H1 (cell line): ENCODE measurements around the gene PSMD6. TPM values are rescaled to one million over a fixed set of nuclear protein-coding genes. Genes with fewer than 3 reads are reported as not detected.
A peak's percentile ranks its signal among the peaks of the same experiment; 100 is the strongest.

Experiments used
- CTCF ChIA-PET: fragments of 300-600 bp; sonication (Branson Sonifier 250); formaldehyde crosslinking; loops from one replicate; lab custom pipeline; 2021; ENCODE audit not compliant: partially characterized antibody; lab: Charles Lee
- POLR2A ChIA-PET: fragments of 300-600 bp; sonication (Branson Sonifier 250); formaldehyde crosslinking; loops from one replicate; lab custom pipeline; 2021; ENCODE audit warnings: inconsistent platforms; ENCODE audit not compliant: partially characterized antibody; lab: Charles Lee
- DNase-seq, 2 experiments: peaks; one replicate each; pipeline versions ENCODE4 v3.0.0 to v3.0.0-alpha.2; 2010 to 2022; ENCODE audit warnings: low spot score in 2 of 2, low read depth in 1 of 2, mixed read lengths in 1 of 2
- FAIRE-seq: peaks from 2 replicates; lab custom pipeline; 2011; peaks lifted over from hg19 to GRCh38; lab: Jason Lieb, UNC
- H2AFZ ChIP-seq: 2 replicates; pipeline ENCODE4 v1.8.1; 2012; ENCODE audit warnings: low read length, inconsistent platforms
- H2AK5ac ChIP-seq: 2 replicates; pipeline ENCODE4 v1.6.1; 2013; ENCODE audit warnings: low read depth, low read length
- H2BK120ac ChIP-seq: replicated peaks from 2 replicates; pipeline ENCODE3; 2013; ENCODE audit warnings: low read depth, low read length, inconsistent platforms
- H2BK12ac ChIP-seq: 2 replicates; pipeline ENCODE4 v1.6.1; 2013; ENCODE audit warnings: low read depth, low read length
- H2BK15ac ChIP-seq: 2 replicates; pipeline ENCODE4 v1.6.1; 2013; ENCODE audit warnings: low read length
- H2BK20ac ChIP-seq: 2 replicates; pipeline ENCODE4 v1.6.1; 2013; ENCODE audit warnings: low read length
- H2BK5ac ChIP-seq: 2 replicates; pipeline ENCODE4 v1.6.1; 2013; ENCODE audit warnings: low read depth, low read length
- H3K14ac ChIP-seq: 2 replicates; pipeline ENCODE4 v1.6.1; 2013; ENCODE audit warnings: inconsistent platforms; ENCODE audit not compliant: insufficient read length
- H3K18ac ChIP-seq: 2 replicates; pipeline ENCODE4 v1.6.1; 2013; ENCODE audit warnings: low read length; ENCODE audit errors: extremely low read depth
- H3K23ac ChIP-seq: 2 replicates; pipeline ENCODE4 v1.6.1; 2013; ENCODE audit warnings: inconsistent platforms; ENCODE audit not compliant: insufficient read length
- H3K23me2 ChIP-seq: 2 replicates; pipeline ENCODE4 v1.6.1; 2013; ENCODE audit warnings: low read depth, low read length
- H3K27ac ChIP-seq: 2 replicates; pipeline ENCODE4 v1.6.1; 2011; ENCODE audit warnings: low read depth, low read length, inconsistent platforms
- H3K27me3 ChIP-seq, 4 experiments: replicated peaks in 1 of 4; 1 replicate in 1 of 4; 2 replicates in 3 of 4; pipeline versions ENCODE4 v1.6.1 to v1.8.1; 2011 to 2013; ENCODE audit warnings: low read length in 3 of 4, mild to moderate bottlenecking in 3 of 4, inconsistent platforms in 2 of 4, mixed read lengths in 2 of 4, moderate library complexity in 1 of 4; ENCODE audit not compliant: control insufficient read depth in 3 of 4, insufficient read depth in 3 of 4; ENCODE audit errors: extremely low read depth in 1 of 4
- H3K36me3 ChIP-seq, 4 experiments: 2 replicates each; pipeline versions ENCODE4 v1.6.1 to v1.8.1; 2011 to 2013; ENCODE audit warnings: mild to moderate bottlenecking in 4 of 4, low read length in 3 of 4, moderate library complexity in 2 of 4, control low read depth in 1 of 4, inconsistent platforms in 1 of 4; ENCODE audit not compliant: insufficient read depth in 4 of 4, control insufficient read depth in 2 of 4
- H3K4ac ChIP-seq: replicated peaks from 2 replicates; pipeline ENCODE3; 2013; ENCODE audit warnings: low read length, low read depth, mixed read lengths, inconsistent platforms; ENCODE audit not compliant: insufficient read length
- H3K4me1 ChIP-seq, 4 experiments: replicated peaks in 1 of 4; 1 replicate in 1 of 4; 2 replicates in 3 of 4; pipeline versions ENCODE4 v1.6.1 to v1.8.1; 2011 to 2013; ENCODE audit warnings: low read length in 3 of 4, inconsistent platforms in 2 of 4, mixed read lengths in 1 of 4; ENCODE audit not compliant: insufficient read depth in 4 of 4, control insufficient read depth in 3 of 4
- H3K4me2 ChIP-seq, 2 experiments: 2 replicates each; pipeline versions ENCODE4 v1.6.1 to v1.8.1; 2011 to 2013; ENCODE audit warnings: low read depth in 2 of 2, low read length in 2 of 2, control low read depth in 1 of 2, inconsistent platforms in 1 of 2, mild to moderate bottlenecking in 1 of 2; ENCODE audit not compliant: insufficient read depth in 1 of 2
- H3K4me3 ChIP-seq, 4 experiments: fragments of 200-600, 300-600 bp in 1 of 4; sonication (generic), shearing (Covaris generic), sonication (Bioruptor Twin) in 1 of 4; 2 replicates each; pipeline versions ENCODE4 v1.5.1 to v1.8.1; 2011 to 2016; ENCODE audit warnings: low read length in 4 of 4, low read depth in 3 of 4, control low read depth in 2 of 4, inconsistent platforms in 2 of 4, mild to moderate bottlenecking in 2 of 4, mixed read lengths in 1 of 4, moderate library complexity in 1 of 4; ENCODE audit not compliant: insufficient read depth in 2 of 4; ENCODE audit errors: extremely low read depth in 1 of 4
- H3K56ac ChIP-seq: replicated peaks from 2 replicates; pipeline ENCODE3; 2013; ENCODE audit warnings: low read depth, mild to moderate bottlenecking, mixed read lengths, low read length, inconsistent platforms; ENCODE audit not compliant: insufficient read length
- H3K79me1 ChIP-seq: 2 replicates; pipeline ENCODE4 v1.6.1; 2013; ENCODE audit warnings: low read depth, low read length, control low read depth
- H3K79me2 ChIP-seq, 2 experiments: 2 replicates each; pipeline versions ENCODE4 v1.6.1 to v1.8.1; 2012 to 2013; ENCODE audit warnings: low read length in 2 of 2, mild to moderate bottlenecking in 2 of 2, inconsistent platforms in 1 of 2; ENCODE audit not compliant: insufficient read depth in 2 of 2, control insufficient read depth in 1 of 2
- H3K9ac ChIP-seq, 4 experiments: replicated peaks in 1 of 4; 1 replicate in 1 of 4; 2 replicates in 3 of 4; pipeline versions ENCODE4 v1.6.1 to v1.8.1; 2011 to 2013; ENCODE audit warnings: low read depth in 3 of 4, low read length in 3 of 4, control low read depth in 2 of 4, mild to moderate bottlenecking in 2 of 4, moderate library complexity in 2 of 4, inconsistent platforms in 1 of 4; ENCODE audit errors: extremely low read depth in 1 of 4
- H3K9me3 ChIP-seq, 2 experiments: 2 replicates each; pipeline versions ENCODE4 v1.6.1 to v1.8.1; 2012 to 2013; ENCODE audit warnings: mild to moderate bottlenecking in 2 of 2, moderate library complexity in 2 of 2, control low read depth in 1 of 2, inconsistent platforms in 1 of 2, low read depth in 1 of 2, low read length in 1 of 2, mixed read lengths in 1 of 2; ENCODE audit not compliant: insufficient read depth in 2 of 2
- H4K20me1 ChIP-seq, 2 experiments: replicated peaks in 1 of 2; 2 replicates each; pipeline versions ENCODE3 to v1.8.1; 2011 to 2013; ENCODE audit warnings: inconsistent platforms in 2 of 2, low read length in 2 of 2, mild to moderate bottlenecking in 1 of 2; ENCODE audit not compliant: insufficient read depth in 2 of 2, control insufficient read depth in 1 of 2
- H4K5ac ChIP-seq: 2 replicates; pipeline ENCODE4 v1.6.1; 2013; ENCODE audit warnings: low read length, low read depth, mixed read lengths, inconsistent platforms; ENCODE audit not compliant: insufficient read length
- H4K8ac ChIP-seq: 2 replicates; pipeline ENCODE4 v1.8.0; 2013; ENCODE audit warnings: mild to moderate bottlenecking, moderate library complexity, low read length, inconsistent platforms; ENCODE audit not compliant: insufficient read depth; ENCODE audit errors: extremely low read depth
- H4K91ac ChIP-seq: replicated peaks from 2 replicates; pipeline ENCODE3; 2013; ENCODE audit warnings: low read length, mixed read lengths, inconsistent platforms; ENCODE audit not compliant: insufficient read length
- CREB1 ChIP-seq: IDR thresholded peaks from 2 replicates; pipeline ENCODE4 v1.6.1; 2012; ENCODE audit warnings: inconsistent platforms
- CTCF ChIP-seq, 3 experiments: IDR thresholded peaks; 1 replicate in 2 of 3; 2 replicates in 1 of 3; pipeline versions ENCODE4 v1.5.1 to v1.6.1; 2011; ENCODE audit warnings: low read length in 3 of 3, mild to moderate bottlenecking in 3 of 3, inconsistent platforms in 2 of 3, low read depth in 1 of 3, moderate library complexity in 1 of 3; ENCODE audit not compliant: insufficient read depth in 1 of 3; ENCODE audit errors: control extremely low read depth in 1 of 3
- FOSL1 ChIP-seq: IDR thresholded peaks from 2 replicates; pipeline ENCODE4 v1.6.1; 2011; ENCODE audit warnings: mild to moderate bottlenecking, low read depth, low read length, moderate library complexity; ENCODE audit not compliant: insufficient read depth
- GABPA ChIP-seq: IDR thresholded peaks from 2 replicates; pipeline ENCODE4 v1.6.1; 2011; ENCODE audit warnings: mild to moderate bottlenecking, low read length, moderate library complexity, borderline replicate concordance; ENCODE audit not compliant: insufficient read depth
- HDAC6 ChIP-seq: IDR thresholded peaks from one replicate; pipeline ENCODE4 v1.7.1; 2012; ENCODE audit warnings: low read depth, mild to moderate bottlenecking, inconsistent platforms, low read length, moderate library complexity
- MAFK ChIP-seq: IDR thresholded peaks from 2 replicates; pipeline ENCODE4 v1.6.1; 2012; ENCODE audit warnings: low read depth, mild to moderate bottlenecking, improper control_type of control experiment, low read length
- POLR2AphosphoS5 ChIP-seq: IDR thresholded peaks from 2 replicates; pipeline ENCODE4 v1.6.1; 2011; ENCODE audit warnings: low read depth, low read length
- SAP30 ChIP-seq: fragments of 300-600 bp; sonication (generic); IDR thresholded peaks from 2 replicates; pipeline ENCODE4 v1.7.1; 2012; ENCODE audit warnings: low read length, moderate library complexity, mild to moderate bottlenecking, inconsistent platforms; ENCODE audit not compliant: insufficient read depth, insufficient replicate concordance
- SIRT6 ChIP-seq: IDR thresholded peaks from one replicate; pipeline ENCODE4 v1.7.1; 2012; ENCODE audit warnings: low read length, inconsistent platforms
- TCF12 ChIP-seq: IDR thresholded peaks from 2 replicates; pipeline ENCODE4 v1.6.1; 2011; ENCODE audit warnings: low read depth, mild to moderate bottlenecking, low read length
- WGBS, 2 experiments: shearing (Covaris generic) in 1 of 2; methylation state at CpG; one replicate each; pipeline versions ENCODE4 v1.1.6 to v1.1.7; 2013 to 2015; ENCODE audit warnings: low lambda C conversion rate in 2 of 2, mixed read lengths in 2 of 2, inconsistent platforms in 1 of 2, low coverage in 1 of 2, missing lambda C conversion rate in 1 of 2; ENCODE audit not compliant: insufficient replicate concordance in 2 of 2, insufficient coverage in 1 of 2, insufficient read length in 1 of 2; ENCODE audit errors: extremely low coverage in 1 of 2, missing lambda C conversion rate in 1 of 2; 5-methylcytosine and 5-hydroxymethylcytosine counted together
- polyA plus RNA-seq, 7 experiments: library from polyadenylated mRNA; depleted of rRNA in 3 of 7; stranded (reverse) in 5 of 7; unstranded in 2 of 7; fragments of >200 nt in 5 of 7; fragments of 200-250 nt in 2 of 7; gene quantifications; 1 replicate in 5 of 7; 2 replicates in 1 of 7; 4 replicates in 1 of 7; pipeline versions ENCODE4 v1.2.1 to v1.2.3, GENCODE V29; 2011 to 2013; ENCODE audit warnings: missing spikeins in 2 of 7, mixed read lengths in 2 of 7
- total RNA-seq: library from RNA; stranded (reverse); fragmentation: NEBNext Ultra II Directional; extraction: Animal tissue kit (Norgen Biotek cat#: 25700); gene quantifications from 2 replicates; pipeline ENCODE4 v1.2.1, GENCODE V29; 2021

The PSMD6 gene
- total and polyA plus RNA-seq, 2 of the 8 experiments (the other 6 are each of a cell fraction or from before 2014, with no cell fraction given): 43.7 to 104 TPM

DNA sequence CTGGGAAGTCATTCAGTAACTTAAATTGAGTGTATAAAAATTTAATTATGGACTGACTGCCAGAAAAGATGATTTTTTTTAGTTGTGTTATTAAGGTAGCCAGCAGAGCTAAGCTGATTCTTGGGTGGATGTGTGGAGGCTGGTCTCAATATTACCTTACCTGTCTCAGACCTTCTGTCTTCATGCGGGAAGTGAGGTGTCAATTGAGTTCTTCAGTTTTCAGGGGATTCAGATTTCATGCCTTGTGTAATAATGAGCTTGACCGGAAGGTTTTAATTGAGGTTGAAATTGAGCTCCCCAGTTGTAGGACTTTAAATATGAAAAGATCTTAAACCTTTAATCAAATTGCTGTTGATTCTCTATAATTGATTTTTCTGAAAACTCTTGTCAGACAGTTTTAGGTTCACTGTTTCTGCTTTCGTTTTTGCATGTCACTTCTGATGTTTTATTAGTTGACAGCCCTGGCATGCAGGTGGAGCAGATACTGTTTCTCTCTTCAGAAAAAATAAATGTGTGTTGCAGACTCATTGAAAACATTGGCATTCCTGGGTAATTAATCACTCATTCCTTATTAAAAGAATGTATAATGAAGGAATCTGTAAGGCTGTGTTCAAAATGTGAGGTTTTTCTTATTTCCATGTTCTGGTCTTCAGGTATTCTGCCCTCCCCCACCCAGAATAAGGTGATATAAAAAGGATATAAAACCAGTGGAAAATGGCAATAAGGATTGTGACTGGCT lies 54.5 kb downstream of the PSMD6 start:
- FAIRE-seq (no peak), DNase-seq (no peak)
- no peak overlapping the region for H2BK120ac ChIP-seq
- no peaks in the 10 kb centered on the region for H3K36me3 ChIP-seq
- H3K27me3 ChIP-seq: no peaks in the 10 kb centered on the region
- no peak overlapping the region for H4K91ac ChIP-seq
- ChIA-PET POLR2A (no interaction called here), CTCF (interaction anchor here (0.8 to 9.3 kb wide), 5 partner anchors 10 to 515 kb away, joined by 3 to 115 read pairs (median 5); no protein-coding TSS in a partner anchor)
- H4K8ac ChIP-seq: no peak overlapping the region
- H3K14ac ChIP-seq: no peak overlapping the region
- H3K23ac ChIP-seq: no peak overlapping the region
- peak overlapping the region in 1 of 4 experiments; percentile 3; a peak in 1 of 8 replicates for H3K4me3 ChIP-seq
- no peak overlapping the region for H2BK20ac ChIP-seq
- H2BK15ac ChIP-seq: no peak overlapping the region
- H4K20me1 ChIP-seq: peaks cover 0 to 4% of the 10 kb centered on the region in 2 experiments
- H3K23me2 ChIP-seq: no peaks in the 10 kb centered on the region
- no peak overlapping the region for H3K56ac ChIP-seq
- no peak overlapping the region for H3K27ac ChIP-seq
- no peak overlapping the region for H2BK5ac ChIP-seq
- H2AFZ ChIP-seq: no peak overlapping the region
- H2AK5ac ChIP-seq: no peak overlapping the region
- no peak overlapping the region; a peak in 1 of 7 replicates for H3K9ac ChIP-seq
- H3K4me1 ChIP-seq: peaks cover 10 to 41% (median 34%) of the 10 kb centered on the region in 4 experiments
- H3K79me2 ChIP-seq: peaks cover 0 to 7% of the 10 kb centered on the region in 2 experiments; a peak in 2 of 4 replicates
- no peak overlapping the region for H4K5ac ChIP-seq
- H3K9me3 ChIP-seq: no peaks in the 10 kb centered on the region
- peak overlapping the region; percentile 50 to 52 for H3K4me2 ChIP-seq
- 54% methylated on average over 3 of the region's 3 CpGs; no CpG with 5 or more reads in 1 of the 2 experiments for WGBS, 2 experiments
- H2BK12ac ChIP-seq: no peak overlapping the region
- no peak overlapping the region for H3K4ac ChIP-seq
- H3K79me1 ChIP-seq: peaks cover 2% of the 10 kb centered on the region; the same call in 1 of the 2 replicates
- H3K18ac ChIP-seq: no peak overlapping the region
- TF ChIP-seq CTCF (IDR thresholded peaks at IDR 0.05; ENCODE audit: control extremely low read depth in 1 of 3, insufficient read depth in 1 of 3, low read depth in 1 of 3, low read length in 3 of 3): no peak
- TF ChIP-seq SAP30: no peak
- TF ChIP-seq GABPA: no peak
- TF ChIP-seq TCF12: no peak
- TF ChIP-seq SIRT6: no peak
- no peak for TF ChIP-seq HDAC6
- TF ChIP-seq MAFK: no peak
- TF ChIP-seq FOSL1: no peak
- no peak for TF ChIP-seq CREB1
- TF ChIP-seq POLR2AphosphoS5: no peak
